Epidermal melanocyte (primary cell): Measurements from ENCODE around the gene APCS.
A peak's percentile ranks its signal among the peaks of the same experiment; 100 is the strongest.

Source experiments
- DNase-seq: peaks from one replicate; pipeline ENCODE4 v3.0.0; 2011; ENCODE audit warnings: low spot score; ENCODE audit not compliant: insufficient read length

Gene APCS

GRCh38 chr1:159587461-159587951 lies at the start of gene APCS:
Gene APCS (plus strand): TSS chr1:159587826. CDS start chr1:159587922, 96 bp downstream.
- no peak for DNase-seq

GRCh38 chr1:159548126-159548525 lies 39.5 kb upstream of the APCS start:
- no peak for DNase-seq

- no peak for DNase-seq
Observed at GRCh38 chr1:159554261-159554660, 33.4 kb upstream of the APCS start.

GRCh38 chr1:159554696-159555095 lies 32.9 kb upstream of the APCS start:
- no peak for DNase-seq

GRCh38 chr1:159556931-159557369 lies 30.7 kb upstream of the APCS start:
- no peak for DNase-seq

GRCh38 chr1:159560599-159560998 lies 27.0 kb upstream of the APCS start:
- DNase-seq: no peak

GRCh38 chr1:159561497-159561896 lies 26.1 kb upstream of the APCS start:
- no peak for DNase-seq

GRCh38 chr1:159562680-159563079 lies 24.9 kb upstream of the APCS start:
- DNase-seq: no peak

GRCh38 chr1:159577446-159577845 lies 10.2 kb upstream of the APCS start:
- no peak for DNase-seq

- no peak for DNase-seq
Observed at GRCh38 chr1:159580340-159580739, 7.3 kb upstream of the APCS start.

GRCh38 chr1:159581422-159581821 lies 6.2 kb upstream of the APCS start:
- no peak for DNase-seq

- DNase-seq: no peak
Observed at GRCh38 chr1:159584536-159584935, 3.1 kb upstream of the APCS start.

- DNase-seq: no peak
Observed at GRCh38 chr1:159591981-159592380, 4.4 kb downstream of the APCS start.

- no peak for DNase-seq
Observed at GRCh38 chr1:159594625-159595405, 7.2 kb downstream of the APCS start.

GRCh38 chr1:159598196-159598595 lies 10.6 kb downstream of the APCS start:
- peak; percentile 24 for DNase-seq

GRCh38 chr1:159600894-159601293 lies 13.3 kb downstream of the APCS start:
- no peak for DNase-seq

- no peak for DNase-seq
Observed at GRCh38 chr1:159602501-159602999, 14.9 kb downstream of the APCS start.

- no peak for DNase-seq
Observed at GRCh38 chr1:159612211-159612885, 24.7 kb downstream of the APCS start.

- DNase-seq: no peak
Observed at GRCh38 chr1:159632922-159633321, 45.3 kb downstream of the APCS start.
